NK-92 treated with Interleukin-12 subunit alpha and Interleukin-12 subunit beta, amount 100 ng/mL, for 24 hours (cell line): Measurements from ENCODE around the gene MYO18A.

Source experiments
- DNase-seq: peaks from one replicate; lab custom pipeline; 2025; lab: John Stamatoyannopoulos, UW

The MYO18A gene

GRCh38 chr17:29077320-29077719 is 102.9 kb downstream of the MYO18A start:
- DNase-seq = no peak

- DNase-seq = no peak
Observed at GRCh38 chr17:29076722-29077121, 103.5 kb downstream of the MYO18A start.

- DNase-seq = no peak
Observed at GRCh38 chr17:29076087-29076486, 104.1 kb downstream of the MYO18A start.

GRCh38 chr17:29074488-29074887 is 105.7 kb downstream of the MYO18A start:
- no peak for DNase-seq

- no peak for DNase-seq
Observed at GRCh38 chr17:29073520-29073919, 106.7 kb downstream of the MYO18A start.

- no peak for DNase-seq
Observed at GRCh38 chr17:29073045-29073444, 107.2 kb downstream of the MYO18A start.

- no peak for DNase-seq
Observed at GRCh38 chr17:29071303-29071702, 108.9 kb downstream of the MYO18A start.

GRCh38 chr17:29070781-29071180 is 109.4 kb downstream of the MYO18A start:
- DNase-seq = no peak

- DNase-seq = no peak
Observed at GRCh38 chr17:29070308-29070707, 109.9 kb downstream of the MYO18A start.

GRCh38 chr17:29069526-29070041 is 110.6 kb downstream of the MYO18A start:
- no peak for DNase-seq

- DNase-seq = no peak
Observed at GRCh38 chr17:29068818-29069217, 111.4 kb downstream of the MYO18A start.

GRCh38 chr17:29066606-29067005 is 113.6 kb downstream of the MYO18A start:
- DNase-seq = no peak

GRCh38 chr17:29066047-29066446 is 114.2 kb downstream of the MYO18A start:
- DNase-seq = no peak

GRCh38 chr17:29063992-29064391 is 116.2 kb downstream of the MYO18A start:
- no peak for DNase-seq

GRCh38 chr17:29062215-29062614 is 118.0 kb downstream of the MYO18A start:
- no peak for DNase-seq

- DNase-seq = no peak
Observed at GRCh38 chr17:29061036-29061435, 119.2 kb downstream of the MYO18A start.

- no peak for DNase-seq
Observed at GRCh38 chr17:29060475-29060874, 119.7 kb downstream of the MYO18A start.

- no peak for DNase-seq
Observed at GRCh38 chr17:29059281-29059680, 120.9 kb downstream of the MYO18A start.

- DNase-seq = no peak
Observed at GRCh38 chr17:29058391-29058790, 121.8 kb downstream of the MYO18A start.

- DNase-seq = no peak
Observed at GRCh38 chr17:29057361-29057760, 122.8 kb downstream of the MYO18A start.

- DNase-seq = no peak
Observed at GRCh38 chr17:29054835-29055234, 125.4 kb downstream of the MYO18A start.

- DNase-seq = no peak
Observed at GRCh38 chr17:29051731-29052130, 128.5 kb downstream of the MYO18A start.

- no peak for DNase-seq
Observed at GRCh38 chr17:29051194-29051593, 129.0 kb downstream of the MYO18A start.

GRCh38 chr17:29050176-29050575 is 130.0 kb downstream of the MYO18A start:
- no peak for DNase-seq
